SK-MEL-5 (cell line): Measurements from ENCODE around the gene ZBBX. TPM values are rescaled to one million over a fixed set of nuclear protein-coding genes. Genes with fewer than 3 reads are reported as not detected.

Source experiments
- DNase-seq: peaks from one replicate; pipeline ENCODE4 v3.0.0-alpha.2; 2016; ENCODE audit warnings: low read depth, low spot score
- in situ Hi-C: cut with HindIII; loops from 2 replicates; pipeline ENCODE4 v1.10.0; 2016; ENCODE audit warnings: low sequenced_read_pairs, high pct_unique_total_duplicates, low pct_unique_long_range_greater_than_20kb
- total RNA-seq: library from RNA; depleted of rRNA; stranded (reverse); fragments of >200 nt; shearing (Covaris generic); gene quantifications from 2 replicates; pipeline ENCODE4 v1.2.3, GENCODE V29; 2014

ZBBX gene
- total RNA-seq, 1 experiment from 2014 or later: not detected

DNA sequence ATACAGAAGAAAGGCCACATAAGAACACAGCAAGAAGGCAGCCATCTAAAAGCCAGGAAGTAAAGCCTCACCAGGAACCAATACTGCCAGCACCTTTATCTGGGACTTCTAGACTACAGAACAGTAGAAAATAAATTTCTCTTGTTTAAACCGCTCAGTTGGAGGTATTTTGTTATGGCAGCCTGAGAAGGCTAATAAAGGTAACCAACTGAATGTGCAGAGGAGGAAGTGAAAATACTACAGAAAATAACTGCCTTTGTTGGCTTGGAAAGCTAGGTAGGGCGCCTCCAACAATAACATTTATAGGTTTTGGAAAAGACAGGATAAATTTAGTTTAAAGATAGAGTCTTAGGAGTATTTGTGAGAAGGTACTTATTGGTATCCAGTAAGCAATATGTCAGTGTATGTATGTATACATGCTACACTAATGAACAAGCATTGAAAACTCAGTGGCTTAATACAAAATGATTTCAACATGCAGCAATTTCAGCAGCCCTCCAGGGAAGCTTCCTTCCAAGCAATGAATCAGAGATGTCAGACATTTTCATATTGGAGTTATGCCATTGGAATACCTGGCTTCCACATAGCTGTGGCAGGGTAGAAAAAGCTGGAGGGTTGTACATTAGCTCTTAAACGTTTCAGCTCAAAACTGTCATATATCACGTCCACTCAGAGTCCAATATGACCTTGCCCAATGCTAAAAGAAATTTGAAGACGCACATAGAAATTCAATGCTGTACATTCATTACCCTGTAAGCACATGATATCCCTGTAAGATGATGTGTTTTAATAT lies 48.9 kb downstream of the ZBBX start:
- in situ Hi-C loops: no loop called here
- no peak for DNase-seq

- in situ Hi-C loops: no loop called here
- DNase-seq: no peak
These were observed 56.5 kb downstream of the ZBBX start for GRCh38 chr3:167323572-167323971.

- in situ Hi-C loops: no loop called here
- no peak for DNase-seq
These were observed 61.0 kb downstream of the ZBBX start for GRCh38 chr3:167318996-167319615.

DNA sequence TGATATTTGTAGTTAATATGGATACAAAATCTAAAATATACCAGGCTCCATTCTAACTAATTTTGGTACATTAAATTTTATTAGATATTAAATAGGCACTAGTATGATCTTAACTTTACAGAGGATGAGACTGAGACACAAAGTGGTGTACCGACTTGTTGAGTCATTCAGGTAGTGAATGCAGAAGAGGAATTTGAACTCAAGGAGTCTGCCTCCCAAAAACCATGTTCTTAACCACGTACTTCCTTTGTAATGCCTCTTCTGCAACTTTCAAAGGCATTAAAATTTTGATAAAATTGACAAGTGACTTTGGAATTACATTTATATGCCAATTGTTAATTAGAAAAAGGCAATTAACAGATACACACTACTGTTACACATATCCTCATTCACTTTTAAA lies 61.8 kb downstream of the ZBBX start:
- in situ Hi-C loops: no loop called here
- DNase-seq: no peak

DNA sequence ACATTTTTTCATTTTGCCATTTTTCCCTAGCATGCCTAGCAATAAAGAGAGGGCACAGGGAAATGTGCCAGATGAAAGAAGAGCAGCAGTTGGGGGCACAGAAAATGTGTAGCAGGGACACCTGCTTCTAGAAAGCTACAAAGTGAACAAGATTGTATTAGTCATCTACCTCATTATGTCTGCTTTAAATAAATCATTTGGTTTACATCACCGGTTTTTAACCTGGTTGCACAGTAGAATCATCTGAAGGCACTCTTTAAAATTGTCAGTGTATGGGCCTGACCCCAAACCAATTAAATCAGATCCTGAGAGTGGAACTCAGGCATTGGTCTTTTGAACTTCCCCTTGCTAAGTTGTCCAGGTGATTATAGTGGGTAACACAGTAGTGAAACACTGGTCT lies 73.8 kb downstream of the ZBBX start:
- no peak for DNase-seq
- in situ Hi-C loops: no loop called here

DNA sequence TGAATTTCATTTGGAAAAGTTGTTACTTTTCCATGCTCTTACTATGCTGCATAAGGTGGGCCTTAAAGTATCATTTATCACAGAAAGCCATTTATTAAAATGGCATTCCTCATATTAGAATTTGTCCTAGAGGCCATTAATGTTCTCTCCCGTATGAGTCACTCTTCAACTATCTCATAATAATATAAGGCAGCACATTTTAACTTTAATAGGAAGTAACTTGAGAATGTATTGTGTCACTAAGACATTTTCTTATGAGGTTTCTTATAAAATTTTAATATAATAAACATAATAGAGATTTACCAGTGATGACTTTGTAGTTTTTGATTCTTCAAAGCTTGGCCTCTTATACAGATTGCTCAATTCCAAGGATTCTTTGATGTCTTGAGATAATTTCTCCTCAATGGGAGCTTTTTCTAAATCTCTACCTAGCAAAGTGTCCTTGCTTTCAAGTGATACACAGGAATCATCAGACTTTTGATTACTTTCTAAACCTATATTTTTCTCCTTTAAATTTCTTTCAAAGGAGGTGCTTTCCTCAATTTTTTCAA lies 74.7 kb downstream of the ZBBX start:
- DNase-seq: no peak
- in situ Hi-C loops: no loop called here

GRCh38 chr3:167304077-167304476 lies 76.0 kb downstream of the ZBBX start:
- DNase-seq: no peak

GRCh38 chr3:167302678-167303077 lies 77.4 kb downstream of the ZBBX start:
- DNase-seq: no peak
- in situ Hi-C loops: no loop called here

More at GRCh38 chr3:167304077-167304476, 76.0 kb downstream of the ZBBX start:
- in situ Hi-C loops: no loop called here

GRCh38 chr3:167300207-167300606 lies 79.9 kb downstream of the ZBBX start:
- DNase-seq: no peak
- in situ Hi-C loops: no loop called here

DNA sequence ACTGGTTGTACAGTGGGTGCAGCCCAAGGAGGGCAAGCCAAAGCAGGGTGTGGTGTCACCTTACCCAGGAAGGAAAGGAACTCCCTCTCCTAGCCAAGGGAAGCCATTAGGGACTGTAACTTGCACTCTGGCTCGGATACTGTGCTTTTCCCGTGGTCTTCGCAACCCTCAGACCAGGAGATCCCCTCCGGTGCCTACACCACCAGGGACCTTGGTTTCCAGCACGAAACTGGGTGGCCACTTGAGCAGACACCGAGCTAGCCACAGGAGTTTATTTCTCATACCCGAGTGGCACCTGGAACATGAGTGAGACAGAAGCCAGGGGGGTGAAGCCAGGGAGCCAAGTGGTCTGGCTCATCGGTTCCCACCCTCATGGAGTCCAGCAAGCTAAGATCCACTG lies 90.7 kb downstream of the ZBBX start:
- in situ Hi-C loops: no loop called here
- no peak for DNase-seq

GRCh38 chr3:167288737-167289136 lies 91.4 kb downstream of the ZBBX start:
- DNase-seq: no peak
- in situ Hi-C loops: no loop called here

DNA sequence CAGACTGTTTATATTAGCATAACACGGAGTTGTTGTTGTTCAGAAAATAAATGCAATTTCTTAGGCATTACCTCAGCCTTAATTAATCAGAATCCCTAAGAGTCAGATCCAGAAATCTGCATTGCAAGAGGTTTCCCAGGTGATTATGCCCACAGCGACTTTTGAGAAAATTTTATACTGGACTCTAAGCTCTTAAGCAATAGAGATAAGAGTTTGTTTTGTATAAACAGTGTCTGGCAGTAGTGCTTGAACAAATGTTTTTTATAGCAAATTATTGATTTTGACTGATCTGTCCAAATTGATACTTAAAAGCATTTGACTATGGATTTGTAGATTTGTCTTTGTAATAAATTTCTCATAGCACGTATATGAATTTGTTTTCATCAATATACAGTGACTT lies 92.8 kb downstream of the ZBBX start:
- DNase-seq: no peak
- in situ Hi-C loops: no loop called here

DNA sequence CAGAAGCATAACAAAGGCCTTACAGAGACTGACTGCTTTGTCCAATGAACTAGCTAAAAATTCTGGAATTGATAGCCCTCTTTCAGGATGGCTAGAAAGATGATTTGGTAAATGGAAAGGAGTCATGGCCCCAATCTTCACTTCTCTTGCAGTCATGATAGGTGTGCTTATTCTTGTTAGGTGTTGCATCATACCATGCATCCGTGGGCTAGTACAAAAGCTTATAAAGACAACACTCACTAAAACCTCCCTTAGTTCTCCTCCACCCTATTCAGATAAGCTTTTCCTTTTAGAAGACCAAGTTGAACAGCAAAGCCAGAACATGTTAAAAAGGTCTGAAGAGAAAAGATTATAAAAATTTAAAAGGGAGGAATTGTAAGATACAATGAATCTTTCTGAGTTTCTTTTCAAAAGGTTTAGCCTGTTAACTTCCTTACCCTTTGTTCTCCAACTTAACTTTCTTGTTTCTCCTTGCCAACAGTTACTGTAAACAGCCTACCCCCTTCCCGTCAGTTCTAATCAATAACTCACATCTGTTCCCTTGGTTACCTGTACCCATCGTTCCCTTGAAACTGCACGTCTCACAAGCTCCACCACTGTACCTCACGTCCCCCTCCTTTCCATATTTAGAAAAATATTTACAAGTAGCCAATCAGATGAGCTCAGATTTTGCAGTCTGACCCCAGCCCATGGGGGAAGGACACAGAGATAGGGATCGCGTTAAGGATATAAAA lies 105.8 kb downstream of the ZBBX start:
- in situ Hi-C loops: no loop called here
- DNase-seq: no peak

DNA sequence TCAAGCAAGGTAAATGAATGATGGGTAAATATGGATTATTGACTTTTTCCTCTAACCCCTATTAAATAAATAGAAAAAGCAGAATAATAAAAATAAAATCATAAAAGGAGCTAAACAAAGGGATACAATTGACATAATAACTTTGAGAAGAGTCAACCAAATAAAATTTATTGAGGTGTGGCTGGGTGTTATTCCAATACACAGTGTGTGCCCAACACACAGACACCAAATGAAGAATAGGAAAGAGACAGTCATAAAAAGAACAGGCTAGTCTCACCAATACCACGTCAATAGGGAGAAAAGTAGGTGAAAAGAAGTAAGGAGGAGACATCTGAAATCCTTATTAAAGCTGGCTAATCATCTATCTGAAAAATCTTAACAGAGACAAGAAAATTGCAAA lies 127.1 kb downstream of the ZBBX start:
- in situ Hi-C loops: no loop called here
- no peak for DNase-seq

GRCh38 chr3:167251678-167252077 lies 128.4 kb downstream of the ZBBX start:
- in situ Hi-C loops: no loop called here
- no peak for DNase-seq

DNA sequence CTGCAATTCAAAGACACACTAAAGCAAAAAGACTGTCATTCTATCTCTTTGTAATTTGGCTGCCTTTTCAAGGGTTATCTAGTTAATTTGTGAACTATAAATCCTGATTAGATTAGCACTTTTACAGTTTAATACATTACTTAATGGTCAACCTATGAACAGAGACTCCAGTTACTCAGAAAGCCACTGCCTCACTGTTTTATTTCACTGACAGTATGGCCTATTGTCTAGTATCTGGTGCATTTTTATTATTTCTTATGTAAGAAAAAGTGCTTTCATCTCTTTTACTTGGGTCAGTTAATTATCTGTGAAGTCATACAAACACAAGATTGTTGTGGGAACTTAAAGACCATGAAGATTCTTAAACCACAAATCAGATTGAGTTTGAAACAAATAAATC lies 133.8 kb downstream of the ZBBX start:
- in situ Hi-C loops: no loop called here

DNA sequence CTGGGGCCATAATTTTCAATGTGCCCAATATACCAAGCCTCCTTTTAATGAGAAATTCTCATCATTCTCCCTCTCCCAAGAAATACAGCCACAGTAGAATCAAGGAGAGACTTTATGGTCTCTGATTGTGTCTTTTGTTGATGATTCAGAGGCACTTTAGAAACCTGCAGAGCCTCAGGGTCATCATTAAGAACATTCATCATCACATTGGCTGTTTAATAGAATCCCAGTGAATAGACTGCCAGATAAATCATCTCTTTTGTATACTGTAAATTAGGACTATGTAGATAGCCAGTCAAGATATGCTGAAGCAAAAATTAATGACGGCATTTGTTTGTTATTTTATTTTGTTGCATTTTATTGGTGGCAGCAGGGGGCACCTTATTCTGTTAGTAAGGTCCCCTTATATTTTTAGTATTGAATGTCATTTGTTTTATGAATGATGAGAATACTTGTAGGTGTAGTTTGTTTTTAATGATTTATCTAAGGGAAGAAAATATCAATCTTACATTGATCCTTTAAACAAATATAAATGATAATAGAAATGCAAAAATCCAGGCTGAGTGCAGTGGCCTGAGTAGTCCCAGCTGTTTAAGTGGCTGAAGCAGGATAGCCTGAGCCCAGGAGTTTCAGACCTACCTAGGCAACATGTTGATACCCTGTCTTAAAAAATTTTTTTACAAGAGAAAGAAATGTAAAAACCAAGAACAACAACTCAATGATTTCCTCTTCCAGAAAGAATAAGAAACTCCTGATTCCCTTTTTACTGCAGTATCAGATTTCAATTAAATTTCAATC lies 138.8 kb downstream of the ZBBX start:
- no peak for DNase-seq
- in situ Hi-C loops: no loop called here

More for the DNA sequence above, 133.8 kb downstream of the ZBBX start:
- no peak for DNase-seq

DNA sequence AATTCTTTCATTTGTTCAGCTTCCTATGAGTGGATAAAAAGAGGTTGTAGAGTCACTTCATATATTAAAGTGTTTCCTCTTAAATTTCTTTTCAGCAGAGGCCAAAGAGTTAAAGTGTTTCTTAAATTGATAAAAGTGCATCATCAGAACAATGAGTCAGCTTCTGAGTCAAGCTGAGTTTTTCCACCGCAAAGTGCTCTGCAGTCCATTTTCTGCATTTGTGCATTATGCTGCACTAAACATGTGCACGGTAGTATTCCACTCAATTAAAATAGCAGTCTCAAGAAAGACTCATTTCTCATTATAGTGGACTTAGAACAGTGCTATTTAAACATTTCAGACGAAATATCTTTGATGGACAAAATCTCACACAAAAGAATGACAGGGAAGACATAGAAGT lies 152.0 kb downstream of the ZBBX start:
- no peak for DNase-seq
- in situ Hi-C loops: no loop called here
